ENCODE data around the gene VAPB. TPM values are rescaled to one million over a fixed set of nuclear protein-coding genes. Genes with fewer than 3 reads are reported as not detected.
"Not testable (repeated sequence)": the region's sequence is repeated elsewhere in the genome, so short reads cannot be mapped to it uniquely, and the experiment has no call there.

The VAPB gene
- total RNA-seq, 1 donor from 2014 or later, result 61.5 TPM

- peaks cover 33% of the 10 kb centered on the region for H3K36me3 ChIP-seq (ENCODE audit: insufficient read depth, low read length)
- H3K4me1 Mint-ChIP-seq (ENCODE audit: low read depth, unreplicated experiment), result peaks cover 7% of the 10 kb centered on the region
- no peak overlapping the region for H3K4me2 ChIP-seq (ENCODE audit: low read length)
- H3K9ac ChIP-seq (ENCODE audit: low read length), result no peak overlapping the region
- no peak overlapping the region for H3K27ac ChIP-seq (ENCODE audit: low read depth, low read length)
- DNase-seq (ENCODE audit: low read depth) (no peak), FAIRE-seq (no peak)
- no peaks in the 10 kb centered on the region for H3K9me3 Mint-ChIP-seq (ENCODE audit: unreplicated experiment)
- TF ChIP-seq EZH2 (IDR thresholded peaks at IDR 0.05; ENCODE audit: insufficient read depth, low read length) (no peak), CTCF (IDR thresholded peaks at IDR 0.05; ENCODE audit: insufficient read depth, low read depth, low read length) (no peak)
- peaks cover 3% of the 10 kb centered on the region for H4K20me1 ChIP-seq (ENCODE audit: insufficient read depth, low read length)
- H3K27me3 Mint-ChIP-seq (ENCODE audit: low read depth, unreplicated experiment), result no peaks in the 10 kb centered on the region
- H3K27ac Mint-ChIP-seq (ENCODE audit: unreplicated experiment), result no peak overlapping the region
- no peak overlapping the region for H3K4me3 ChIP-seq (ENCODE audit: insufficient read depth, low read depth, low read length)
- H2AFZ ChIP-seq (ENCODE audit: low read depth, low read length), result no peak overlapping the region
- H3K27me3 ChIP-seq (ENCODE audit: insufficient read depth, low read length), result no peaks in the 10 kb centered on the region
- no peaks in the 10 kb centered on the region for H3K4me1 ChIP-seq (ENCODE audit: insufficient read depth, low read length)
- H3K36me3 Mint-ChIP-seq (ENCODE audit: low read depth, unreplicated experiment), result peaks cover 4% of the 10 kb centered on the region
- no peaks in the 10 kb centered on the region for H3K79me2 ChIP-seq (ENCODE audit: insufficient read depth, low read length)
- no peaks in the 10 kb centered on the region for H3K9me3 ChIP-seq (ENCODE audit: insufficient read depth, low read depth, low read length)
- H3K4me3 Mint-ChIP-seq (ENCODE audit: unreplicated experiment), result no peak overlapping the region
Observed at GRCh38 chr20:58362970-58363369, 26.1 kb upstream of the VAPB start.

GRCh38 chr20:58366866-58367265 lies 22.2 kb upstream of the VAPB start:
- no peaks in the 10 kb centered on the region for H3K79me2 ChIP-seq (ENCODE audit: insufficient read depth, low read length)
- no peak overlapping the region for H2AFZ ChIP-seq (ENCODE audit: low read depth, low read length)
- no peak for TF ChIP-seq CTCF (IDR thresholded peaks at IDR 0.05; ENCODE audit: insufficient read depth, low read depth, low read length)
- TF ChIP-seq EZH2 (IDR thresholded peaks at IDR 0.05; ENCODE audit: insufficient read depth, low read length), result no peak
- no peak overlapping the region for H3K4me2 ChIP-seq (ENCODE audit: low read length)
- H4K20me1 ChIP-seq (ENCODE audit: insufficient read depth, low read length), result no peaks in the 10 kb centered on the region
- H3K9ac ChIP-seq (ENCODE audit: low read length), result no peak overlapping the region
- DNase-seq (ENCODE audit: low read depth) (no peak), FAIRE-seq (no peak)
- H3K36me3 ChIP-seq (ENCODE audit: insufficient read depth, low read length), result peaks cover 16% of the 10 kb centered on the region
- H3K27ac ChIP-seq (ENCODE audit: low read depth, low read length), result no peak overlapping the region
- no peaks in the 10 kb centered on the region for H3K36me3 Mint-ChIP-seq (ENCODE audit: low read depth, unreplicated experiment)
- H3K27me3 Mint-ChIP-seq (ENCODE audit: low read depth, unreplicated experiment), result no peaks in the 10 kb centered on the region
- peaks cover 7% of the 10 kb centered on the region for H3K4me1 Mint-ChIP-seq (ENCODE audit: low read depth, unreplicated experiment)
- H3K4me3 Mint-ChIP-seq (ENCODE audit: unreplicated experiment), result no peak overlapping the region
- H3K27me3 ChIP-seq (ENCODE audit: insufficient read depth, low read length), result no peaks in the 10 kb centered on the region
- no peaks in the 10 kb centered on the region for H3K9me3 Mint-ChIP-seq (ENCODE audit: unreplicated experiment)
- no peak overlapping the region for H3K4me3 ChIP-seq (ENCODE audit: insufficient read depth, low read depth, low read length)
- no peaks in the 10 kb centered on the region for H3K4me1 ChIP-seq (ENCODE audit: insufficient read depth, low read length)
- no peak overlapping the region for H3K27ac Mint-ChIP-seq (ENCODE audit: unreplicated experiment)
- H3K9me3 ChIP-seq (ENCODE audit: insufficient read depth, low read depth, low read length), result no peaks in the 10 kb centered on the region

DNA sequence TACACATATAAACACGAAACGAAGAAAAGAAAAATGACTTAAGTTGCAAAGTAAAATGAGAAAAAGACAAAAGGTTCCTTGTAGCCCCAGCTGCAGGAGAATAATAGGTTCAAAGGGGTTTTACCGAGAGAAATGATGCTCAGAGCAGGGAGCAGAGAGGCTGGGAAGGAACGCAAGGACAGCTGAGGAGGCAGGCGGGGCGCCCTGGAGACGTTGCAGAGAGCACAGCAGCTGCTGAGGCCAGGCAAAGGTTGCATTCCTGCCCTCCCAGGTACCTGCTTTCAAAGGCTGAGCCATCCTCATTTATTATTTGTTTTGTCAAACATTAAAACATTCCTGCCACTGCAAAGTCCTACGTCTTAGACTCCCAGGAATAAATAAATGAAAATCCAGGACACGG lies 16.2 kb upstream of the VAPB start:
- Mint-ChIP-seq H3K36me3 (ENCODE audit: low read depth, unreplicated experiment) (no peaks in the 10 kb centered on the region), H3K27me3 (ENCODE audit: low read depth, unreplicated experiment) (no peaks in the 10 kb centered on the region), H3K4me1 (ENCODE audit: low read depth, unreplicated experiment) (peaks cover 7% of the 10 kb centered on the region), H3K4me3 (ENCODE audit: unreplicated experiment) (no peak overlapping the region), H3K9me3 (ENCODE audit: unreplicated experiment) (peaks cover 3% of the 10 kb centered on the region), H3K27ac (ENCODE audit: unreplicated experiment) (no peak overlapping the region)
- Histone ChIP-seq H3K27ac (ENCODE audit: low read depth, low read length) (no peak overlapping the region), H2AFZ (ENCODE audit: low read depth, low read length) (no peak overlapping the region), H3K9me3 (ENCODE audit: insufficient read depth, low read depth, low read length) (no peaks in the 10 kb centered on the region), H3K27me3 (ENCODE audit: insufficient read depth, low read length) (no peaks in the 10 kb centered on the region), H4K20me1 (ENCODE audit: insufficient read depth, low read length) (no peaks in the 10 kb centered on the region), H3K4me1 (ENCODE audit: insufficient read depth, low read length) (no peaks in the 10 kb centered on the region), H3K4me2 (ENCODE audit: low read length) (no peak overlapping the region), H3K4me3 (ENCODE audit: insufficient read depth, low read depth, low read length) (no peak overlapping the region), H3K79me2 (ENCODE audit: insufficient read depth, low read length) (no peaks in the 10 kb centered on the region), H3K36me3 (ENCODE audit: insufficient read depth, low read length) (no peaks in the 10 kb centered on the region), H3K9ac (ENCODE audit: low read length) (no peak overlapping the region)
- DNase-seq (ENCODE audit: low read depth) (no peak), FAIRE-seq (no peak)
- no peak for TF ChIP-seq CTCF (IDR thresholded peaks at IDR 0.05; ENCODE audit: insufficient read depth, low read depth, low read length)
- no peak for TF ChIP-seq EZH2 (IDR thresholded peaks at IDR 0.05; ENCODE audit: insufficient read depth, low read length)

DNA sequence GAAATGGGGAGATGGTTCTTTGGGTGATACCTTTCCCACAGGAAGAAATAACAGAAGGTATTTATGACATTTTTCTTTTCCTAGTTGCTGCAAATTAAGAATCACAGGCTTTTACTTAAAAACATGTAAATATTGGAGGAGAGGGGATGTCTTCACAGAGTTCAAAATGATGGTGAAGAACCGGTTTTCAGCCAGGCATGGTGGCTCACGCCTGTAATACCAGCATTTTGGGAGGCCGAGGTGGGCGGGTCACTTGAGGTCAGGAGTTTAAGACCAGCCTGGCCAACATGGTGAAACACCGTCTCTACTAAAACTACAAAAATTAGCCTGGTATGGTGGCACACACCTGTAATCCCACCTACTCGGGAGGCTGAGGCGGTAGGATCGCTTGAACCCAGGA lies 15.7 kb upstream of the VAPB start:
- H3K9me3 Mint-ChIP-seq (ENCODE audit: unreplicated experiment); H3K79me2 ChIP-seq (ENCODE audit: insufficient read depth, low read length); H3K4me1 ChIP-seq (ENCODE audit: insufficient read depth, low read length); DNase-seq (ENCODE audit: low read depth); H4K20me1 ChIP-seq (ENCODE audit: insufficient read depth, low read length); H2AFZ ChIP-seq (ENCODE audit: low read depth, low read length); H3K9me3 ChIP-seq (ENCODE audit: insufficient read depth, low read depth, low read length); H3K36me3 Mint-ChIP-seq (ENCODE audit: low read depth, unreplicated experiment); H3K27ac ChIP-seq (ENCODE audit: low read depth, low read length); H3K9ac ChIP-seq (ENCODE audit: low read length); H3K27me3 Mint-ChIP-seq (ENCODE audit: low read depth, unreplicated experiment); H3K27ac Mint-ChIP-seq (ENCODE audit: unreplicated experiment); H3K4me1 Mint-ChIP-seq (ENCODE audit: low read depth, unreplicated experiment); H3K4me3 ChIP-seq (ENCODE audit: insufficient read depth, low read depth, low read length); H3K4me3 Mint-ChIP-seq (ENCODE audit: unreplicated experiment); H3K27me3 ChIP-seq (ENCODE audit: insufficient read depth, low read length); H3K36me3 ChIP-seq (ENCODE audit: insufficient read depth, low read length); H3K4me2 ChIP-seq (ENCODE audit: low read length); FAIRE-seq: not testable (repeated sequence)
